Fibroblast of mammary gland (primary cell): ENCODE results near the gene MOB3B.

Source experiments
- DNase-seq: peaks from one replicate; pipeline ENCODE4 v3.0.0-alpha.2; 2010; ENCODE audit warnings: low read depth
- H3K4me3 ChIP-seq: 2 replicates; pipeline ENCODE4 v1.5.1; 2011; ENCODE audit warnings: low read depth, mild to moderate bottlenecking, low read length, moderate library complexity; ENCODE audit not compliant: control insufficient read depth
- TF ChIP-seq, protein P1 (sequence below): conservative IDR thresholded peaks from 2 replicates; pipeline ENCODE4 v1.5.1; 2011; ENCODE audit warnings: low read depth, low read length, inconsistent platforms; ENCODE audit not compliant: control insufficient read depth, insufficient read depth

Gene MOB3B

GRCh38 chr9:27487927-27488326 lies 41.7 kb downstream of the MOB3B start:
- TF ChIP-seq, protein P1, sequence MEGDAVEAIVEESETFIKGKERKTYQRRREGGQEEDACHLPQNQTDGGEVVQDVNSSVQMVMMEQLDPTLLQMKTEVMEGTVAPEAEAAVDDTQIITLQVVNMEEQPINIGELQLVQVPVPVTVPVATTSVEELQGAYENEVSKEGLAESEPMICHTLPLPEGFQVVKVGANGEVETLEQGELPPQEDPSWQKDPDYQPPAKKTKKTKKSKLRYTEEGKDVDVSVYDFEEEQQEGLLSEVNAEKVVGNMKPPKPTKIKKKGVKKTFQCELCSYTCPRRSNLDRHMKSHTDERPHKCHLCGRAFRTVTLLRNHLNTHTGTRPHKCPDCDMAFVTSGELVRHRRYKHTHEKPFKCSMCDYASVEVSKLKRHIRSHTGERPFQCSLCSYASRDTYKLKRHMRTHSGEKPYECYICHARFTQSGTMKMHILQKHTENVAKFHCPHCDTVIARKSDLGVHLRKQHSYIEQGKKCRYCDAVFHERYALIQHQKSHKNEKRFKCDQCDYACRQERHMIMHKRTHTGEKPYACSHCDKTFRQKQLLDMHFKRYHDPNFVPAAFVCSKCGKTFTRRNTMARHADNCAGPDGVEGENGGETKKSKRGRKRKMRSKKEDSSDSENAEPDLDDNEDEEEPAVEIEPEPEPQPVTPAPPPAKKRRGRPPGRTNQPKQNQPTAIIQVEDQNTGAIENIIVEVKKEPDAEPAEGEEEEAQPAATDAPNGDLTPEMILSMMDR: no peak
- no peak overlapping the region for H3K4me3 ChIP-seq
- no peak for DNase-seq

GRCh38 chr9:27487128-27487640 lies 42.4 kb downstream of the MOB3B start:
- DNase-seq: no peak
- TF ChIP-seq, protein P1: no peak

DNA sequence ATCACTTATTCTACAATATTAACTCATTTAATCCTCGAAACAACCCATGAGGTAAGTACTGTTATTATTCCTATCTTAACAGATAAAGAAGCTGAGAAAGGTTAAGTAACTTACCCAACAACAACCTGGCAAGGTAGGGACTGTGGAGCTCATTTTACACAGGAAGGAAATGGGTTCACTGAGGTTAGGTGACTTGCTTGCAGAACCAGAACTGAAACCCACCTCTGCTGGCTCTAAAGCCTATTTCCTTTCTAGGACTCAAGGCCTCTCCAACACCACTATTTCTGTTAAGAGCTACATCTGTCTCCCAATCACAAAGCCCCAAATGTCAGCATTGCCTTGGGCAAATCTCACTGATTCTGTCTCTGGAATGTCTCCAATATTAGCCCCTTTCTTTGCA lies 44.5 kb downstream of the MOB3B start:
- H3K4me3 ChIP-seq: no peak overlapping the region
- TF ChIP-seq, protein P1: no peak
- DNase-seq: no peak

More at GRCh38 chr9:27487128-27487640, 42.4 kb downstream of the MOB3B start:
- no peak overlapping the region for H3K4me3 ChIP-seq

DNA sequence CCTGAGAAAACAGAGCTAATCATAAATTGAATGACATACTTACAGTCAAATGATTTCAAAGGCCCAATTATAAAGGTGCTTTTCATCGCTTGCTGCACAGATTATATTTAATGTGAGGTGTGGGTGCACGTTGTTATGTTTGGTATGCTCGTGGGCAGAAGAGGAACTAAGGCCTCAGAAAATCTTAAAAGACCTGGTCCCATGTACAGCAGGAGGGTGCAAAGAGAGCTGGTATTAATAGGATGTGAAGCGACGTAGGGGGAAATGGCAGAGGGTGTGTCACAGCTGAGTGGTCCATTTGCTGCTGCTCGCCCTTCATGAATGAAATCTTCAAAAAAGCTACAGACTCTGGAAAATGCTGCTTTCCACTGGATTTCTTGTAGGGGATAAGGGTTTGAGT lies 46.0 kb downstream of the MOB3B start:
- no peak overlapping the region for H3K4me3 ChIP-seq
- TF ChIP-seq, protein P1: no peak
- no peak for DNase-seq

DNA sequence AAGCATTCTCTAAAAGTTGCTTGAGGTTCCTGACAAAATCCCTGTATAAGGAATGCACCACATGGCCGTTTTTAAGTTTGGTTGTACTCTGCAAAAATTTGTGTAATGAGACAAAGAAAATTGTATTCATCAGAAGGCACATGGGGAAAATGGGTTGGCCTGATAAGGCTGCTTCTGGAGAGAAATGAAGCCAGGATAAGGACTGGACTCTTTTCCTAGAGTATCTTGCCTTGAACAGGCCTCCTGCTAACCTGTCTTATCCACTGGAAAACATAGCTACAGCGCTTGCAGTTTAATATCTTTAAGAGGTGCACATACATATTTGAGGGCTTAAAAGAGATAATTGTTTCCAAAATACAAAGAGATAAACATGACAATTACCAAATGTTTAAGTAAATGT lies 46.9 kb downstream of the MOB3B start:
- DNase-seq: no peak
- no peak overlapping the region for H3K4me3 ChIP-seq
- TF ChIP-seq, protein P1: no peak

- TF ChIP-seq, protein P1: no peak
- no peak for DNase-seq
- H3K4me3 ChIP-seq: no peak overlapping the region
Measured at GRCh38 chr9:27478322-27478721, 51.3 kb downstream of the MOB3B start.
